GM18951 (cell line): Measurements from ENCODE around the gene MSL2.

Experiments used
- POLR2A ChIP-seq: IDR thresholded peaks from 4 replicates; pipeline ENCODE4 v1.6.1; 2011; ENCODE audit warnings: mild to moderate bottlenecking; ENCODE audit not compliant: insufficient read length, insufficient read depth; ENCODE audit errors: extremely low read depth
- in situ Hi-C: fragments of 300-500 bp; cut with MboI; formaldehyde crosslinking; loops from one replicate; pipeline ENCODE4 v1.12.0; 2022; ENCODE audit warnings: low sequenced_read_pairs, mixed read lengths, inconsistent platforms; ENCODE audit not compliant: unreplicated experiment

MSL2 gene

GRCh38 chr3:136106101-136106500 is 90.0 kb downstream of the MSL2 start:
- TF ChIP-seq POLR2A = no peak

GRCh38 chr3:136105044-136105443 is 91.1 kb downstream of the MSL2 start:
- no peak for TF ChIP-seq POLR2A
- in situ Hi-C loops = no loop called here

More at GRCh38 chr3:136106101-136106500, 90.0 kb downstream of the MSL2 start:
- in situ Hi-C loops = no loop called here
